Progenitor cell of endocrine pancreas (in vitro differentiated cells): Measurements from ENCODE around the gene VPS52. TPM values are rescaled to one million over a fixed set of nuclear protein-coding genes. Genes with fewer than 3 reads are reported as not detected.

Source experiments
- DNase-seq: peaks from one replicate; pipeline ENCODE4 v3.0.0; 2021; ENCODE audit warnings: low spot score; ENCODE audit not compliant: unreplicated experiment
- H3K27ac Mint-ChIP-seq: 2 replicates; pipeline ENCODE4 v1.8.0; 2021; ENCODE audit warnings: mild to moderate bottlenecking, moderate library complexity, mixed read lengths
- H3K27me3 Mint-ChIP-seq: 2 replicates; pipeline ENCODE4 v1.8.0; 2021; ENCODE audit warnings: mixed read lengths
- H3K36me3 Mint-ChIP-seq: 2 replicates; pipeline ENCODE4 v1.8.0; 2022; ENCODE audit warnings: mixed read lengths; ENCODE audit not compliant: insufficient read depth
- H3K4me1 Mint-ChIP-seq: 2 replicates; pipeline ENCODE4 v1.8.0; 2021; ENCODE audit warnings: low read depth, mixed read lengths
- H3K4me3 Mint-ChIP-seq: 2 replicates; pipeline ENCODE4 v1.8.0; 2021; ENCODE audit warnings: low read depth, mild to moderate bottlenecking, moderate library complexity, mixed read lengths
- H3K9me3 Mint-ChIP-seq: 2 replicates; pipeline ENCODE4 v1.8.0; 2021; ENCODE audit warnings: low read depth, mixed read lengths
- CTCF ChIP-seq: fragments of 200-600 bp; sonication (generic); IDR thresholded peaks from one replicate; pipeline ENCODE4 v1.5.0; 2021; ENCODE audit warnings: antibody characterized with exemption, mild to moderate bottlenecking; ENCODE audit not compliant: unreplicated experiment
- total RNA-seq: library from RNA; stranded (reverse); gene quantifications from 2 replicates; pipeline ENCODE4 v1.2.1, GENCODE V29; 2021

VPS52 gene
- total RNA-seq, 1 donor from 2014 or later, result 77.2 TPM

DNA sequence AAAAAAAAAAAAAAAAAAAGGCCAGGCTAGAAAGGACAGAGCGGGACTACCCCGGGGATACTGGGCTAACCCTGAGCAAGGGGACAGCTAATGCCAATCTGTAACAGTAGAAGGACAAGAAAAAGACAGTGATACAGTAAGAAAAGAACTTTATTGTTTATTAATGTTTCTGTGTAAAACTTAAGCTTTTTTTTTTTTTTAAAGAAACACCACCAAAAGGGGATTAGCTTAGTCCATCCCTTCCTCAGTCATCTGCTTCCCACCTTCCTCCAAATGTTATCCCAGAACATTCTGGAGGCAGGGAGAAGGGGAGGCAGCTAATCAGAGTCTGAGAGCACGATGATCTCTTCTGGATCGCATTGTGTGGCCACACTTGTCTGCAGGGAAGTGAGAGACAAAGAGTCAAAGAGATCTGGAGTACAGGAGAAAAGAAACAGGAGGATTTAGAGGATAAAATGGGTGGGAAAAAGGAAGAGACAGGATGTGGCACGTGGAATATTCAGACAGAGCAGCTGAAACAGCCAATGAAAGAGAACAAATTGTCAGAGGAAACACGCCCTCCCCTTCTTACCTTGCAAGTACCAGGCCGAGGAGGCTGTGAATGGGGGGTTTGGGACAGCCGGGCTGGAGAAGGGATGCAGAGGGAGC lies 46.9 kb upstream of the VPS52 start:
- TF ChIP-seq CTCF, result no peak
- peaks cover 41% of the 10 kb centered on the region for H3K4me1 Mint-ChIP-seq
- H3K36me3 Mint-ChIP-seq, result peaks cover 26% of the 10 kb centered on the region
- peak overlapping the region; percentile 98 for H3K27ac Mint-ChIP-seq
- DNase-seq, result no peak
- H3K27me3 Mint-ChIP-seq, result no peaks in the 10 kb centered on the region
- H3K4me3 Mint-ChIP-seq, result peak overlapping the region; percentile 97
- no peaks in the 10 kb centered on the region for H3K9me3 Mint-ChIP-seq

DNA sequence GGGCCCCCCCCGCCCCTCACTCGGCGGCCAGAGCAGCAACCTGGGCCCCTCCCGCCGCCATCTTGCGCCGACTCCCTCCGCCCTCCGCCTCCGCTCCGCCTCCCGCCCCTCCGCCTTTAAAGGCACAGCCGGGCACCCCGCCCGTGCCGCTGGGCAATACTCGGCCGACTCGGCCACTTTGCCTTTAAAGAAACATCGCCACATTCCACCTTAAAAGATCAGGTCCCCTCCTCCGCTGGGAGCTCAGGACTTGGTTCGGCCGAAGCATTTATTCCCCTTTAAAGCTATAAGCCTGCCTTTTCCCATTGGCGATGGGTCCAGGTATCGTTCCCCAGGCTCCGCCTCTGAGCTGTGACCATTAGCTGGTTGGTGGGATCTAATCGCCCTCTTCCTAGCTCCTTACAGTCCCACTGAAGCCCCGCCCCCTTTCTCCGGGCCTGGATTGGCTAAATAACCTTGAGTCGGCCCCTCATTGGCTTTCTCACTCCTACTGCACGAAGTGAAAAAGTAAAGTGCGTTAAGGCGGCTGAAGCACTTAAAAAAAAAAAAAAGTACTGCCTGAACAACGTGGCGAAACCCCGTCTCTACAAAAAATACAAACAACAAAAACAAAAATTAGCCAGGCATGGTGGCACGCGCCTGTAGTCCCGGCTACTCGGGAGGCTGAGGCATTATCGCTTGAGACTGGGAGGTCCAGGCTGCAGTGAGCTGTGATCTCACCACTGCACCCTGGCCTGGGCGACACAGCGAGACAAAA lies 46.2 kb upstream of the VPS52 start, which contains the start of gene ZBTB22:
TSS of gene ZBTB22 (minus strand) at position 76 of the 757 bp plus-strand sequence. CDS start 828 bp downstream, outside the sequence.
- Mint-ChIP-seq H3K9me3 (no peaks in the 10 kb centered on the region), H3K27ac (peak within 1 kb of the TSS; percentile 98), H3K4me1 (peaks cover 44% of the 10 kb centered on the region), H3K4me3 (peak within 1 kb of the TSS; percentile 97), H3K36me3 (peaks cover 26% of the 10 kb centered on the region), H3K27me3 (no peaks in the 10 kb centered on the region)
- peak; percentile 93 for DNase-seq
- no peak for TF ChIP-seq CTCF

- Mint-ChIP-seq H3K9me3 (no peaks in the 10 kb centered on the region), H3K27ac (no peak overlapping the region), H3K27me3 (peaks cover 2% of the 10 kb centered on the region), H3K4me1 (peaks cover 45% of the 10 kb centered on the region), H3K36me3 (peaks cover 25% of the 10 kb centered on the region), H3K4me3 (peak overlapping the region; percentile 76)
- no peak for TF ChIP-seq CTCF
- DNase-seq, result no peak
Observed at GRCh38 chr6:33317419-33317668, 45.7 kb upstream of the VPS52 start.

DNA sequence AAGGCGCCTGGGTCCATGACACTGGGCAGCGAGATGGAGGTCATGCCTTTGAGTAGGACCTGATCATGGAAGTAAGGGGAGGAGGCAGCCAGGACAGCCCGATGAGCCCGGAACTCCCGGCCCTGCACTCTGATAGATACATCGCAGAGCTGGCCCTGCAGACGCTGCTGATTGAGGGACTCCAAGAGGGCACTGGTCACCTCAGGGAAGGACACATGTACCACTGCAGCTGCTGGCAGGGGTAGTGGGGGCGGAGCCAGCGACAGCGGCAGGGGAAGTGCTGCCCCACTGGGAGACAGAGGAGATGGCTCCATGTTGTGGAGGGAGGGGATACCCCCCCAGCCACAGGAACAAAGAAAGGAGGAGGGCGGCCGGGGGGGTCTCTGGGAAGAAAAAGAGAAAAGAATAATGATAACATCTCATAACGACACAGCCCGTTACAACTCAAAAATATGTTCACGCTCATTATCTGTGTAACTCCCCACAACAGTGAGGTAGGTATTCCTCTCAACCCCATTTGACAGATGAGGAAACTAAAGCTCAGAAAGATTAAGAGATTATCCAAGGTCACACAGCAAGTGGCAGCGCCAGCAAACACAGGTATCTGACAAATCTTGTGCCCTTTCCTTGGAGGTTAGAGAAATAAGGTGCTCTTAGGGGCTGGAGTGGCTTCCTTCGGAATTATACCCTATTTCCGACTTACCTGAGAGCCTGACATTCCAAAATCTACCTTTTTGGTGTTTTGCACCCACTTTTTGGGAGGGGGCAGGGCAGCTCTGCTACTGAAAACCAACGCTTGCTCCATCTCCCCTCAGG lies 45.1 kb upstream of the VPS52 start:
- peak overlapping the region; percentile 73 for H3K27ac Mint-ChIP-seq
- H3K9me3 Mint-ChIP-seq, result no peaks in the 10 kb centered on the region
- DNase-seq, result no peak
- peak overlapping the region; percentile 76 for H3K4me3 Mint-ChIP-seq
- peaks cover 45% of the 10 kb centered on the region for H3K4me1 Mint-ChIP-seq
- peaks cover 3% of the 10 kb centered on the region for H3K27me3 Mint-ChIP-seq
- peaks cover 25% of the 10 kb centered on the region for H3K36me3 Mint-ChIP-seq
- TF ChIP-seq CTCF, result no peak
